AG04449 (cell line): ENCODE measurements around the gene FIGNL1.

ENCODE experiments used
- CTCF ChIA-PET: fragments of 350-600 bp; formaldehyde crosslinking; extraction: SDS; loops from one replicate; lab custom pipeline; 2021; ENCODE audit warnings: antibody characterized with exemption; lab: Yijun Ruan, JAX
- POLR2A ChIA-PET: fragments of 400-600, 350-600 bp; formaldehyde crosslinking; extraction: SDS; loops from one replicate; lab custom pipeline; 2020; ENCODE audit warnings: antibody characterized with exemption, inconsistent platforms; lab: Yijun Ruan, JAX
- DNase-seq: peaks from one replicate; pipeline ENCODE4 v3.0.0-alpha.2; 2010; ENCODE audit warnings: low read depth, low spot score
- H3K4me3 ChIP-seq: 2 replicates; pipeline ENCODE4 v1.5.1; 2011; ENCODE audit warnings: low read depth, mild to moderate bottlenecking, control low read depth, low read length
- CTCF ChIP-seq: IDR thresholded peaks from one replicate; pipeline ENCODE4 v1.5.1; 2011; ENCODE audit warnings: mild to moderate bottlenecking, moderate library complexity, low read length, control low read depth, inconsistent platforms; ENCODE audit not compliant: insufficient read depth; ENCODE audit errors: missing control alignments

FIGNL1 gene

GRCh38 chr7:50428911-50429310 lies 21.2 kb downstream of the FIGNL1 start:
- CTCF ChIA-PET = interaction anchor here (1.1 to 4.5 kb wide), 2 partner anchors 9 to 11 kb away, joined by 5 to 34 read pairs; no protein-coding TSS in a partner anchor
- TF ChIP-seq CTCF = no peak
- POLR2A ChIA-PET = interaction anchor here (0.6 kb wide), 1 partner anchor 775 kb away, joined by 3 read pairs; no protein-coding TSS in a partner anchor
- DNase-seq = no peak
- H3K4me3 ChIP-seq = no peak overlapping the region

- no peak for DNase-seq
- CTCF ChIA-PET = interaction anchor here (1.1 to 4.5 kb wide), 2 partner anchors 10 to 735 kb away, joined by 3 to 34 read pairs; no protein-coding TSS in a partner anchor
- TF ChIP-seq CTCF = no peak
- POLR2A ChIA-PET = no interaction called here
- H3K4me3 ChIP-seq = no peak overlapping the region
These were observed 22.6 kb downstream of the FIGNL1 start for GRCh38 chr7:50427518-50427917.

- TF ChIP-seq CTCF = no peak
- ChIA-PET POLR2A (no interaction called here), CTCF (interaction anchor here (0.7 to 4.5 kb wide), 4 partner anchors 9 to 736 kb away, joined by 3 to 34 read pairs (median 4); no protein-coding TSS in a partner anchor)
- H3K4me3 ChIP-seq = no peak overlapping the region
- no peak for DNase-seq
These were observed 23.7 kb downstream of the FIGNL1 start for GRCh38 chr7:50426280-50427045.

GRCh38 chr7:50425318-50425717 lies 24.8 kb downstream of the FIGNL1 start:
- no peak for TF ChIP-seq CTCF
- no peak for DNase-seq
- POLR2A ChIA-PET = no interaction called here

GRCh38 chr7:50423860-50424259 lies 26.3 kb downstream of the FIGNL1 start:
- no peak for TF ChIP-seq CTCF
- POLR2A ChIA-PET = no interaction called here

More at GRCh38 chr7:50425318-50425717, 24.8 kb downstream of the FIGNL1 start:
- no peak overlapping the region for H3K4me3 ChIP-seq
- CTCF ChIA-PET = interaction anchor here (1.6 to 2.8 kb wide), 2 partner anchors 11 to 736 kb away, joined by 4 to 5 read pairs; no protein-coding TSS in a partner anchor

GRCh38 chr7:50422858-50423257 lies 27.3 kb downstream of the FIGNL1 start:
- CTCF ChIA-PET = interaction anchor here (1.4 to 2.7 kb wide), 2 partner anchors 10 to 739 kb away, joined by 3 to 8 read pairs; no protein-coding TSS in a partner anchor
- no peak for DNase-seq
- no peak overlapping the region for H3K4me3 ChIP-seq
- POLR2A ChIA-PET = no interaction called here
- TF ChIP-seq CTCF = no peak

More at GRCh38 chr7:50423860-50424259, 26.3 kb downstream of the FIGNL1 start:
- DNase-seq = no peak
- CTCF ChIA-PET = interaction anchor here (1.6 to 2.8 kb wide), 3 partner anchors 9 to 737 kb away, joined by 4 to 8 read pairs (median 5); no protein-coding TSS in a partner anchor
- no peak overlapping the region for H3K4me3 ChIP-seq
